K562 (cell line): Measurements from ENCODE around the gene RARG.

Source experiments
- CSDE1 ChIP-seq, 2 experiments: fragments of 450-650 bp; IDR thresholded peaks; 2 replicates each; pipeline ENCODE4 v1.6.1; 2016; ENCODE audit warnings: mild to moderate bottlenecking in 1 of 2
- CTCF ChIP-seq, 3 experiments: IDR thresholded peaks in 2 of 3; conservative IDR thresholded peaks in 1 of 3; 2 replicates each; pipeline ENCODE4 v1.5.1; 2011 to 2012; ENCODE audit warnings: low read length in 3 of 3, mild to moderate bottlenecking in 3 of 3, control low read depth in 2 of 3, improper control_type of control experiment in 1 of 3, inconsistent platforms in 1 of 3, low read depth in 1 of 3, mixed read lengths in 1 of 3, moderate library complexity in 1 of 3; ENCODE audit not compliant: insufficient read depth in 2 of 3
- DNMT1 ChIP-seq: fragments of 450-650 bp; IDR thresholded peaks from 2 replicates; pipeline ENCODE4 v1.6.1; 2016; ENCODE audit warnings: antibody characterized with exemption, mild to moderate bottlenecking
- HNRNPL ChIP-seq: fragments of 200-400 bp; formaldehyde crosslinking; IDR thresholded peaks from 2 replicates; pipeline ENCODE4 v1.6.1; 2017; ENCODE audit warnings: low read depth, mild to moderate bottlenecking, low read length
- KLF1 ChIP-seq: fragments of 450-650 bp; IDR thresholded peaks from 2 replicates; pipeline ENCODE4 v1.6.1; 2016; ENCODE audit warnings: missing genetic modification characterization, missing compliant biosample characterization
- RBM25 ChIP-seq: fragments of 200-400 bp; formaldehyde crosslinking; IDR thresholded peaks from 2 replicates; pipeline ENCODE4 v1.6.1; 2018; ENCODE audit warnings: low read length, low read depth, moderate library complexity; ENCODE audit not compliant: severe bottlenecking
- TRIM28 ChIP-seq: fragments of 450-650 bp; IDR thresholded peaks from 2 replicates; pipeline ENCODE4 v1.6.1; 2017
- ZBTB34 ChIP-seq: fragments of 250-450 bp; sonication (Bioruptor Pico); IDR thresholded peaks from 2 replicates; pipeline ENCODE4 v1.8.0; 2021; ENCODE audit warnings: mild to moderate bottlenecking, moderate library complexity
- ZNF707 ChIP-seq: fragments of 250-450 bp; sonication (Bioruptor Pico); conservative IDR thresholded peaks from 2 replicates; pipeline ENCODE4 v1.8.0; 2022; ENCODE audit warnings: inconsistent platforms, mild to moderate bottlenecking, moderate library complexity
- TF ChIP-seq, protein P1 (sequence below), 2 experiments: fragments of 450-650 bp in 1 of 2; IDR thresholded peaks; 2 replicates each; pipeline ENCODE4 v1.6.1; 2011 to 2017; ENCODE audit warnings: low read depth in 2 of 2, antibody characterized with exemption in 1 of 2, borderline replicate concordance in 1 of 2, low read length in 1 of 2, mild to moderate bottlenecking in 1 of 2, mixed read lengths in 1 of 2; ENCODE audit not compliant: control insufficient read depth in 1 of 2

DNA sequence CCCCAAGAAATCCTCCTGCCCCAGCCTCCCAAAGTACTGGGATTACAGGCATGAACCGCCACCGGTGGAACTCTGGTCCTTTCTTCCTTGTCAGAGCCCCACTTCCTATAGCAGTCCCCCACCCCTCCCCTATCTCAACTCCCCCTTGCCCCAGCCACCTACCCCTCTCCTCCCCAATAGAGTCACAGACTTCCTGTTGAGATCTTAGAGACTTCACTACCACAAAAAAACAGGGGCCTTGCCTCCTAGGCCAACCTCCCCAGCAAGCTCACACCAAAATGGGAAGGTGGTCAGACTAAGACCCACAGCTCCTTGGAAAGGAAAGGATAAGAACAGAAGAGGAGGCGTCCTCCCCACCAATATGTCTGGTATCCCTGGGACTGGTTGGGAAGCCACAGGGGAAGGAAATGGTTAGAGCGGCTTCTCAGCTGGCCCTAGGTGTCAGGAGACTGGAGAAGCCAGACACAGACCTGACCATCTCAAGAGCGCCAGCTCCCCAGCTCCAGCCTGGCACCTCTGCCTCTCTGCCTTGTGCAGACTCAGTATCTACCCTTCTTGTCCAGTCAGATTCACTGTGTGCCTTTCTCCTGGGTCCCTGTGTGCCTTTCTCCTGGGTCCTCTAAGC is 33.4 kb downstream of the RARG start:
- TF ChIP-seq ZNF707 (CRISPR knock-in tag) (no peak), DNMT1 (no peak), CSDE1 (IDR thresholded peaks at IDR 0.05) (no peak), ZBTB34 (CRISPR knock-in tag) (no peak), KLF1 (no peak), CTCF (IDR thresholded peaks at IDR 0.05 in 2 of 3, conservative IDR thresholded peaks at IDR 0.05 in 1 of 3; ENCODE audit: insufficient read depth in 2 of 3, low read depth in 1 of 3, low read length in 3 of 3) (no peak), TRIM28 (no peak), RBM25 (no peak), HNRNPL (no peak)
- TF ChIP-seq, protein P1, sequence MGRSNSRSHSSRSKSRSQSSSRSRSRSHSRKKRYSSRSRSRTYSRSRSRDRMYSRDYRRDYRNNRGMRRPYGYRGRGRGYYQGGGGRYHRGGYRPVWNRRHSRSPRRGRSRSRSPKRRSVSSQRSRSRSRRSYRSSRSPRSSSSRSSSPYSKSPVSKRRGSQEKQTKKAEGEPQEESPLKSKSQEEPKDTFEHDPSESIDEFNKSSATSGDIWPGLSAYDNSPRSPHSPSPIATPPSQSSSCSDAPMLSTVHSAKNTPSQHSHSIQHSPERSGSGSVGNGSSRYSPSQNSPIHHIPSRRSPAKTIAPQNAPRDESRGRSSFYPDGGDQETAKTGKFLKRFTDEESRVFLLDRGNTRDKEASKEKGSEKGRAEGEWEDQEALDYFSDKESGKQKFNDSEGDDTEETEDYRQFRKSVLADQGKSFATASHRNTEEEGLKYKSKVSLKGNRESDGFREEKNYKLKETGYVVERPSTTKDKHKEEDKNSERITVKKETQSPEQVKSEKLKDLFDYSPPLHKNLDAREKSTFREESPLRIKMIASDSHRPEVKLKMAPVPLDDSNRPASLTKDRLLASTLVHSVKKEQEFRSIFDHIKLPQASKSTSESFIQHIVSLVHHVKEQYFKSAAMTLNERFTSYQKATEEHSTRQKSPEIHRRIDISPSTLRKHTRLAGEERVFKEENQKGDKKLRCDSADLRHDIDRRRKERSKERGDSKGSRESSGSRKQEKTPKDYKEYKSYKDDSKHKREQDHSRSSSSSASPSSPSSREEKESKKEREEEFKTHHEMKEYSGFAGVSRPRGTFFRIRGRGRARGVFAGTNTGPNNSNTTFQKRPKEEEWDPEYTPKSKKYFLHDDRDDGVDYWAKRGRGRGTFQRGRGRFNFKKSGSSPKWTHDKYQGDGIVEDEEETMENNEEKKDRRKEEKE (IDR thresholded peaks at IDR 0.05; ENCODE audit: borderline replicate concordance in 1 of 2, control insufficient read depth in 1 of 2, low read depth in 2 of 2, low read length in 1 of 2): no peak
